RWPE2 (cell line): Measurements from ENCODE around the gene IL18RAP.

ENCODE experiments used
- ATAC-seq: fragments of 200-7000 bp; cut with Tn5 transposase; 3 replicates; pipeline ENCODE4 v1.9.1; 2021; ENCODE audit warnings: low read depth
- DNase-seq: peaks from one replicate; pipeline ENCODE4 v3.0.0-alpha.2; 2020; ENCODE audit warnings: low spot score
- H3K27ac ChIP-seq: fragments of 450-650 bp; 2 replicates; pipeline ENCODE4 v1.5.1; 2017; ENCODE audit warnings: mild to moderate bottlenecking; ENCODE audit not compliant: poor library complexity, severe bottlenecking
- H3K27me3 ChIP-seq: fragments of 250-450 bp; sonication (Bioruptor Pico); 2 replicates; pipeline ENCODE4 v1.5.1; 2021; ENCODE audit warnings: mild to moderate bottlenecking, moderate library complexity; ENCODE audit not compliant: insufficient read depth, poor library complexity, severe bottlenecking
- H3K36me3 ChIP-seq: fragments of 250-450 bp; sonication (Bioruptor Pico); 2 replicates; pipeline ENCODE4 v1.5.1; 2020; ENCODE audit warnings: low read depth, mild to moderate bottlenecking, moderate library complexity
- H3K4me1 ChIP-seq: fragments of 250-450 bp; sonication (Bioruptor Pico); 2 replicates; pipeline ENCODE4 v1.5.1; 2021; ENCODE audit warnings: mild to moderate bottlenecking, moderate library complexity; ENCODE audit not compliant: insufficient read depth, poor library complexity, severe bottlenecking
- H3K4me3 ChIP-seq: fragments of 250-450 bp; sonication (Bioruptor Pico); 2 replicates; pipeline ENCODE4 v1.5.1; 2021; ENCODE audit warnings: mild to moderate bottlenecking, moderate library complexity; ENCODE audit not compliant: severe bottlenecking
- H3K9me3 ChIP-seq: fragments of 250-450 bp; sonication (Bioruptor Pico); 2 replicates; pipeline ENCODE4 v1.5.1; 2021; ENCODE audit warnings: mild to moderate bottlenecking, moderate library complexity; ENCODE audit not compliant: severe bottlenecking
- TF ChIP-seq, protein P1 (sequence below): fragments of 450-650 bp; IDR thresholded peaks from one replicate; pipeline ENCODE4 v1.5.1; 2017; ENCODE audit warnings: mild to moderate bottlenecking, moderate library complexity; ENCODE audit not compliant: poor library complexity, severe bottlenecking

IL18RAP gene

DNA sequence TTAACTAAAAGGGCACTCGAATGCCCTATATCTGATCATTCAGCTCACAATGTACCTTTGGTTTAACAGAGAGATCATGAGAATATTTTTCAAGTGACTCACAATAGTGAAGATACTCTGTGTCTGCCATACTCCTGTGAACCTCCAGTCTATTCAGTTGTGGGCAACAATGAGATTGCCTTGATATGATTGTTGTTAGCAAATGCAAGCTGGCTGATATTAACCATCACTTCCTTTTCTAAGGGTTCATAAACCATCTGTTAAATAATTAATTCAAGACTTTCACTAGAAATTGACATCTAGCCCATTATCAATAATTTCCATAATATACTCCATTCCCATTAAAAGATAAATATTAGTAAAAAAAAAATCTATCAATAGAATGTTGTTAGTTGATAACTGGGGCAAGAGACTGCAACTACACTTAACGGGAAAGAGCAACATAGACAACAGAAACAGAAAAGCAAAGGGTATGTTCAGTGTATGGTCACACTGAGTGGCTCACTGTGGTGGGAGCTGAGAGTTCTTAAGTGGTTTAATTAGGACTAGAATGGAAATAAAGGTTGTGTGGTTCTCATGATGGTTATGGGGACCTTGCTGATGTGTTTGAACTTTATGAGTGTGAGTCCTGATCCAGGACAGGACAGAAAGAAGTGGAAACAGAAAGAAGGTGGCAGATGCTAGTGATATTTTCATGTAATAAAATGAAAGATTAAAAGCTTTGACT lies 11.9 kb downstream of the IL18RAP start:
- no peaks in the 10 kb centered on the region for H3K36me3 ChIP-seq
- TF ChIP-seq, protein P1, sequence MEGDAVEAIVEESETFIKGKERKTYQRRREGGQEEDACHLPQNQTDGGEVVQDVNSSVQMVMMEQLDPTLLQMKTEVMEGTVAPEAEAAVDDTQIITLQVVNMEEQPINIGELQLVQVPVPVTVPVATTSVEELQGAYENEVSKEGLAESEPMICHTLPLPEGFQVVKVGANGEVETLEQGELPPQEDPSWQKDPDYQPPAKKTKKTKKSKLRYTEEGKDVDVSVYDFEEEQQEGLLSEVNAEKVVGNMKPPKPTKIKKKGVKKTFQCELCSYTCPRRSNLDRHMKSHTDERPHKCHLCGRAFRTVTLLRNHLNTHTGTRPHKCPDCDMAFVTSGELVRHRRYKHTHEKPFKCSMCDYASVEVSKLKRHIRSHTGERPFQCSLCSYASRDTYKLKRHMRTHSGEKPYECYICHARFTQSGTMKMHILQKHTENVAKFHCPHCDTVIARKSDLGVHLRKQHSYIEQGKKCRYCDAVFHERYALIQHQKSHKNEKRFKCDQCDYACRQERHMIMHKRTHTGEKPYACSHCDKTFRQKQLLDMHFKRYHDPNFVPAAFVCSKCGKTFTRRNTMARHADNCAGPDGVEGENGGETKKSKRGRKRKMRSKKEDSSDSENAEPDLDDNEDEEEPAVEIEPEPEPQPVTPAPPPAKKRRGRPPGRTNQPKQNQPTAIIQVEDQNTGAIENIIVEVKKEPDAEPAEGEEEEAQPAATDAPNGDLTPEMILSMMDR, result no peak
- no peak overlapping the region for H3K27ac ChIP-seq
- H3K4me3 ChIP-seq, result no peak overlapping the region
- H3K9me3 ChIP-seq, result no peaks in the 10 kb centered on the region
- DNase-seq, result no peak
- no peaks in the 10 kb centered on the region for H3K27me3 ChIP-seq
- no peak for ATAC-seq
- H3K4me1 ChIP-seq, result no peaks in the 10 kb centered on the region

DNA sequence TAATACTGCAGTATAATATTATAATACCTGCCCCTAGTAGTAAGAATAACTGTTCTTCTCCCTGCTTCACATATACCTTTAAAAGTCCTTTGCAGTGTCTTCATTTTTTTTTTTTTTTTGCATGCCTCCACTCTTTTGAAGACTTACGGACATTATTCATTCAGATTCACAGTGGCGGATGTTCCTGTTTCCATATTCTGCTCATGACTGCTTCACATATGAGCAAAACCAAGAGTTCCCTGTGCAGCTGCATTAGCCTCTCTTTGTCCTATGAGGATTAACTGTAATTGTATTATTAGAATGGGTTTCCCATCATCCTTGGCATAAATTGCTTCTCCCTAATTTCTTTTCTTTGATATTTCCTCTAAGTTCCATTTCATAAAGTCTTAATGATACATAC lies 12.8 kb downstream of the IL18RAP start:
- H3K27ac ChIP-seq, result no peak overlapping the region
- H3K27me3 ChIP-seq, result no peaks in the 10 kb centered on the region
- H3K4me1 ChIP-seq, result no peaks in the 10 kb centered on the region
- H3K4me3 ChIP-seq, result no peak overlapping the region
- no peaks in the 10 kb centered on the region for H3K9me3 ChIP-seq
- ATAC-seq, result no peak
- TF ChIP-seq, protein P1, result no peak
- H3K36me3 ChIP-seq, result no peaks in the 10 kb centered on the region
- DNase-seq, result no peak

DNA sequence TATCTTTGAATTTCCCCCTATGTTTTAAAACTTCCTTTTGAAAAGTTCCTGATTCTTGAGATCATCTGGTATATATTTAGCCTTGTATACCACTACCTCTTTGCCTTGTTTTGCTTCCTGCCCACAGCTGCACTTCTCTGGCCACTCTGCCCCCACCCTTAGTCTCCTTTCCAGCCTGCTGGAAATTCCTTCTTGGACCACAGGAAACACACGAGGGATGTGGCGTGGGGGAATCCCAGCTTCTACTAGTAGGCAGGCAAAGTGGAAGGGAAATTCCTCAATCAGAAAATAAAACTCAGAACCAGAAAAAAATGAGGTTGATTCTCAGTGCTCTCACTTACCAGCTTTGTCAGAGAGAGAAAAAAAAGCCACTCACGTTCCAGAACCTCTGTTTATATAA lies 13.4 kb downstream of the IL18RAP start:
- ATAC-seq (no peak), DNase-seq (no peak)
- Histone ChIP-seq H3K9me3 (no peaks in the 10 kb centered on the region), H3K36me3 (no peaks in the 10 kb centered on the region), H3K4me3 (no peak overlapping the region), H3K4me1 (no peaks in the 10 kb centered on the region), H3K27ac (no peak overlapping the region), H3K27me3 (no peaks in the 10 kb centered on the region)
- TF ChIP-seq, protein P1, result no peak

DNA sequence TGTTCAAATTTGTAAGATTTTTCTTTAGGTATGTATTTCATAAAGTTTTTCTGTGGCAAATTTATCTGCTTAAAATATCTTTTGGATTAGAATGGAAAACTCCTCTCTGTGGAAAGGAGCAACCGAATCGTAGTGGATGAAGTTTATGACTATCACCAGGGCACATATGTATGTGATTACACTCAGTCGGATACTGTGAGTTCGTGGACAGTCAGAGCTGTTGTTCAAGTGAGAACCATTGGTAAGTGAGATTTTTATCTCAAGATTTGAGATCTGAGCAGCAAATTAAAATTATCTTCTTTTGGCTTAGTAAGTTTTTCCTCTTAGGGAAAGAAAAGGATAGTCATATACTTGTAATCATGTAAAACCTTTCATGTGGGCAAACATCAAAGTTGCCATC lies 14.2 kb downstream of the IL18RAP start:
- H3K9me3 ChIP-seq, result no peaks in the 10 kb centered on the region
- H3K4me1 ChIP-seq, result no peaks in the 10 kb centered on the region
- no peaks in the 10 kb centered on the region for H3K36me3 ChIP-seq
- no peak for ATAC-seq
- H3K4me3 ChIP-seq, result no peak overlapping the region
- no peak overlapping the region for H3K27ac ChIP-seq
- no peaks in the 10 kb centered on the region for H3K27me3 ChIP-seq
- no peak for DNase-seq
- TF ChIP-seq, protein P1, result no peak

DNA sequence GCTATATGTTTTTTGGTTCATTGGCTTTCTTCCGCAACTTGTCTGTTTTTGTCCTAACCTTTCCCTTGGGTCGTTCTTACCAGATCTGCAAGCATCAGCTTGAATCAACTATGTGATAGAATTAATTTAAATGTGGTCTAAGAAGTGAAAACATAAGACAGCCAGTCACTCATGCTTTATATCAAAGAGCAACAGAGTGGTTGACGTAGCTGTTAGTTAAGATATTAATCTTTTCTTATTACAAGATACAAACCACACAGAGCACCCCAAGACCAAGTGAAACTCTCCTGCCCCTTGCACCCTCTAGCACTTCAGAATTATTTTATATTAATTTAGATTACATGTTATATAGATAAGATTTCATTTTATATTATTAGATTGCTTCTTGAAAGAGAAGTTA lies 15.2 kb downstream of the IL18RAP start:
- TF ChIP-seq, protein P1, result no peak
- DNase-seq (no peak), ATAC-seq (no peak)
- Histone ChIP-seq H3K36me3 (no peaks in the 10 kb centered on the region), H3K9me3 (no peaks in the 10 kb centered on the region), H3K4me3 (no peak overlapping the region), H3K27me3 (no peaks in the 10 kb centered on the region), H3K4me1 (no peaks in the 10 kb centered on the region), H3K27ac (no peak overlapping the region)
